H1 (cell line): ENCODE results near the gene LIX1L. TPM values are rescaled to one million over a fixed set of nuclear protein-coding genes. Genes with fewer than 3 reads are reported as not detected.

Experiments used
- CTCF ChIA-PET: fragments of 300-600 bp; sonication (Branson Sonifier 250); formaldehyde crosslinking; loops from one replicate; lab custom pipeline; 2021; ENCODE audit not compliant: partially characterized antibody; lab: Charles Lee
- POLR2A ChIA-PET: fragments of 300-600 bp; sonication (Branson Sonifier 250); formaldehyde crosslinking; loops from one replicate; lab custom pipeline; 2021; ENCODE audit warnings: inconsistent platforms; ENCODE audit not compliant: partially characterized antibody; lab: Charles Lee
- DNase-seq, 2 experiments: peaks; one replicate each; pipeline versions ENCODE4 v3.0.0 to v3.0.0-alpha.2; 2010 to 2022; ENCODE audit warnings: low spot score in 2 of 2, low read depth in 1 of 2, mixed read lengths in 1 of 2
- FAIRE-seq: peaks from 2 replicates; lab custom pipeline; 2011; peaks lifted over from hg19 to GRCh38; lab: Jason Lieb, UNC
- H2AFZ ChIP-seq: 2 replicates; pipeline ENCODE4 v1.8.1; 2012; ENCODE audit warnings: low read length, inconsistent platforms
- H2AK5ac ChIP-seq: 2 replicates; pipeline ENCODE4 v1.6.1; 2013; ENCODE audit warnings: low read depth, low read length
- H2BK120ac ChIP-seq: replicated peaks from 2 replicates; pipeline ENCODE3; 2013; ENCODE audit warnings: low read depth, low read length, inconsistent platforms
- H2BK12ac ChIP-seq: 2 replicates; pipeline ENCODE4 v1.6.1; 2013; ENCODE audit warnings: low read depth, low read length
- H2BK15ac ChIP-seq: 2 replicates; pipeline ENCODE4 v1.6.1; 2013; ENCODE audit warnings: low read length
- H2BK20ac ChIP-seq: 2 replicates; pipeline ENCODE4 v1.6.1; 2013; ENCODE audit warnings: low read length
- H2BK5ac ChIP-seq: 2 replicates; pipeline ENCODE4 v1.6.1; 2013; ENCODE audit warnings: low read depth, low read length
- H3K14ac ChIP-seq: 2 replicates; pipeline ENCODE4 v1.6.1; 2013; ENCODE audit warnings: inconsistent platforms; ENCODE audit not compliant: insufficient read length
- H3K18ac ChIP-seq: 2 replicates; pipeline ENCODE4 v1.6.1; 2013; ENCODE audit warnings: low read length; ENCODE audit errors: extremely low read depth
- H3K23ac ChIP-seq: 2 replicates; pipeline ENCODE4 v1.6.1; 2013; ENCODE audit warnings: inconsistent platforms; ENCODE audit not compliant: insufficient read length
- H3K23me2 ChIP-seq: 2 replicates; pipeline ENCODE4 v1.6.1; 2013; ENCODE audit warnings: low read depth, low read length
- H3K27ac ChIP-seq: 2 replicates; pipeline ENCODE4 v1.6.1; 2011; ENCODE audit warnings: low read depth, low read length, inconsistent platforms
- H3K27me3 ChIP-seq, 4 experiments: replicated peaks in 1 of 4; 1 replicate in 1 of 4; 2 replicates in 3 of 4; pipeline versions ENCODE4 v1.6.1 to v1.8.1; 2011 to 2013; ENCODE audit warnings: low read length in 3 of 4, mild to moderate bottlenecking in 3 of 4, inconsistent platforms in 2 of 4, mixed read lengths in 2 of 4, moderate library complexity in 1 of 4; ENCODE audit not compliant: control insufficient read depth in 3 of 4, insufficient read depth in 3 of 4; ENCODE audit errors: extremely low read depth in 1 of 4
- H3K36me3 ChIP-seq, 4 experiments: 2 replicates each; pipeline versions ENCODE4 v1.6.1 to v1.8.1; 2011 to 2013; ENCODE audit warnings: mild to moderate bottlenecking in 4 of 4, low read length in 3 of 4, moderate library complexity in 2 of 4, control low read depth in 1 of 4, inconsistent platforms in 1 of 4; ENCODE audit not compliant: insufficient read depth in 4 of 4, control insufficient read depth in 2 of 4
- H3K4ac ChIP-seq: replicated peaks from 2 replicates; pipeline ENCODE3; 2013; ENCODE audit warnings: low read length, low read depth, mixed read lengths, inconsistent platforms; ENCODE audit not compliant: insufficient read length
- H3K4me1 ChIP-seq, 4 experiments: replicated peaks in 1 of 4; 1 replicate in 1 of 4; 2 replicates in 3 of 4; pipeline versions ENCODE4 v1.6.1 to v1.8.1; 2011 to 2013; ENCODE audit warnings: low read length in 3 of 4, inconsistent platforms in 2 of 4, mixed read lengths in 1 of 4; ENCODE audit not compliant: insufficient read depth in 4 of 4, control insufficient read depth in 3 of 4
- H3K4me2 ChIP-seq, 2 experiments: 2 replicates each; pipeline versions ENCODE4 v1.6.1 to v1.8.1; 2011 to 2013; ENCODE audit warnings: low read depth in 2 of 2, low read length in 2 of 2, control low read depth in 1 of 2, inconsistent platforms in 1 of 2, mild to moderate bottlenecking in 1 of 2; ENCODE audit not compliant: insufficient read depth in 1 of 2
- H3K4me3 ChIP-seq, 4 experiments: fragments of 200-600, 300-600 bp in 1 of 4; sonication (generic), shearing (Covaris generic), sonication (Bioruptor Twin) in 1 of 4; 2 replicates each; pipeline versions ENCODE4 v1.5.1 to v1.8.1; 2011 to 2016; ENCODE audit warnings: low read length in 4 of 4, low read depth in 3 of 4, control low read depth in 2 of 4, inconsistent platforms in 2 of 4, mild to moderate bottlenecking in 2 of 4, mixed read lengths in 1 of 4, moderate library complexity in 1 of 4; ENCODE audit not compliant: insufficient read depth in 2 of 4; ENCODE audit errors: extremely low read depth in 1 of 4
- H3K56ac ChIP-seq: replicated peaks from 2 replicates; pipeline ENCODE3; 2013; ENCODE audit warnings: low read depth, mild to moderate bottlenecking, mixed read lengths, low read length, inconsistent platforms; ENCODE audit not compliant: insufficient read length
- H3K79me1 ChIP-seq: 2 replicates; pipeline ENCODE4 v1.6.1; 2013; ENCODE audit warnings: low read depth, low read length, control low read depth
- H3K79me2 ChIP-seq, 2 experiments: 2 replicates each; pipeline versions ENCODE4 v1.6.1 to v1.8.1; 2012 to 2013; ENCODE audit warnings: low read length in 2 of 2, mild to moderate bottlenecking in 2 of 2, inconsistent platforms in 1 of 2; ENCODE audit not compliant: insufficient read depth in 2 of 2, control insufficient read depth in 1 of 2
- H3K9ac ChIP-seq, 4 experiments: replicated peaks in 1 of 4; 1 replicate in 1 of 4; 2 replicates in 3 of 4; pipeline versions ENCODE4 v1.6.1 to v1.8.1; 2011 to 2013; ENCODE audit warnings: low read depth in 3 of 4, low read length in 3 of 4, control low read depth in 2 of 4, mild to moderate bottlenecking in 2 of 4, moderate library complexity in 2 of 4, inconsistent platforms in 1 of 4; ENCODE audit errors: extremely low read depth in 1 of 4
- H3K9me3 ChIP-seq, 2 experiments: 2 replicates each; pipeline versions ENCODE4 v1.6.1 to v1.8.1; 2012 to 2013; ENCODE audit warnings: mild to moderate bottlenecking in 2 of 2, moderate library complexity in 2 of 2, control low read depth in 1 of 2, inconsistent platforms in 1 of 2, low read depth in 1 of 2, low read length in 1 of 2, mixed read lengths in 1 of 2; ENCODE audit not compliant: insufficient read depth in 2 of 2
- H4K20me1 ChIP-seq, 2 experiments: replicated peaks in 1 of 2; 2 replicates each; pipeline versions ENCODE3 to v1.8.1; 2011 to 2013; ENCODE audit warnings: inconsistent platforms in 2 of 2, low read length in 2 of 2, mild to moderate bottlenecking in 1 of 2; ENCODE audit not compliant: insufficient read depth in 2 of 2, control insufficient read depth in 1 of 2
- H4K5ac ChIP-seq: 2 replicates; pipeline ENCODE4 v1.6.1; 2013; ENCODE audit warnings: low read length, low read depth, mixed read lengths, inconsistent platforms; ENCODE audit not compliant: insufficient read length
- H4K8ac ChIP-seq: 2 replicates; pipeline ENCODE4 v1.8.0; 2013; ENCODE audit warnings: mild to moderate bottlenecking, moderate library complexity, low read length, inconsistent platforms; ENCODE audit not compliant: insufficient read depth; ENCODE audit errors: extremely low read depth
- H4K91ac ChIP-seq: replicated peaks from 2 replicates; pipeline ENCODE3; 2013; ENCODE audit warnings: low read length, mixed read lengths, inconsistent platforms; ENCODE audit not compliant: insufficient read length
- CHD2 ChIP-seq: IDR thresholded peaks from 2 replicates; pipeline ENCODE4 v1.6.1; 2012; ENCODE audit warnings: low read length, improper control_type of control experiment
- CTBP2 ChIP-seq: IDR thresholded peaks from 2 replicates; pipeline ENCODE4 v1.7.0; 2011; ENCODE audit warnings: borderline replicate concordance, mild to moderate bottlenecking, moderate library complexity, mixed read lengths, low read length; ENCODE audit not compliant: insufficient read depth, insufficient read length
- EP300 ChIP-seq, 2 experiments: IDR thresholded peaks; 1 replicate in 1 of 2; 2 replicates in 1 of 2; pipeline ENCODE4 v1.6.1; 2011 to 2012; ENCODE audit warnings: low read depth in 2 of 2, low read length in 2 of 2, mild to moderate bottlenecking in 2 of 2, borderline replicate concordance in 1 of 2, inconsistent platforms in 1 of 2, moderate library complexity in 1 of 2
- MAFK ChIP-seq: IDR thresholded peaks from 2 replicates; pipeline ENCODE4 v1.6.1; 2012; ENCODE audit warnings: low read depth, mild to moderate bottlenecking, improper control_type of control experiment, low read length
- MAX ChIP-seq: IDR thresholded peaks from 2 replicates; pipeline ENCODE4 v1.6.1; 2012; ENCODE audit warnings: inconsistent platforms
- POLR2A ChIP-seq, 2 experiments: IDR thresholded peaks; 1 replicate in 1 of 2; 2 replicates in 1 of 2; pipeline ENCODE4 v1.6.1; 2011; ENCODE audit warnings: low read depth in 2 of 2, low read length in 2 of 2, mild to moderate bottlenecking in 2 of 2; ENCODE audit errors: control extremely low read depth in 1 of 2
- WGBS, 2 experiments: shearing (Covaris generic) in 1 of 2; methylation state at CpG; one replicate each; pipeline versions ENCODE4 v1.1.6 to v1.1.7; 2013 to 2015; ENCODE audit warnings: low lambda C conversion rate in 2 of 2, mixed read lengths in 2 of 2, inconsistent platforms in 1 of 2, low coverage in 1 of 2, missing lambda C conversion rate in 1 of 2; ENCODE audit not compliant: insufficient replicate concordance in 2 of 2, insufficient coverage in 1 of 2, insufficient read length in 1 of 2; ENCODE audit errors: extremely low coverage in 1 of 2, missing lambda C conversion rate in 1 of 2; 5-methylcytosine and 5-hydroxymethylcytosine counted together
- polyA plus RNA-seq, 7 experiments: library from polyadenylated mRNA; depleted of rRNA in 3 of 7; stranded (reverse) in 5 of 7; unstranded in 2 of 7; fragments of >200 nt in 5 of 7; fragments of 200-250 nt in 2 of 7; gene quantifications; 1 replicate in 5 of 7; 2 replicates in 1 of 7; 4 replicates in 1 of 7; pipeline versions ENCODE4 v1.2.1 to v1.2.3, GENCODE V29; 2011 to 2013; ENCODE audit warnings: missing spikeins in 2 of 7, mixed read lengths in 2 of 7
- total RNA-seq: library from RNA; stranded (reverse); fragmentation: NEBNext Ultra II Directional; extraction: Animal tissue kit (Norgen Biotek cat#: 25700); gene quantifications from 2 replicates; pipeline ENCODE4 v1.2.1, GENCODE V29; 2021
- TF ChIP-seq, protein P1 (sequence below): IDR thresholded peaks from 2 replicates; pipeline ENCODE4 v1.6.1; 2012; ENCODE audit warnings: low read length, inconsistent platforms

Gene LIX1L
- total and polyA plus RNA-seq, 2 of the 8 experiments (the other 6 are each of a cell fraction or from before 2014, with no cell fraction given) = 2.9 to 3.7 TPM

DNA sequence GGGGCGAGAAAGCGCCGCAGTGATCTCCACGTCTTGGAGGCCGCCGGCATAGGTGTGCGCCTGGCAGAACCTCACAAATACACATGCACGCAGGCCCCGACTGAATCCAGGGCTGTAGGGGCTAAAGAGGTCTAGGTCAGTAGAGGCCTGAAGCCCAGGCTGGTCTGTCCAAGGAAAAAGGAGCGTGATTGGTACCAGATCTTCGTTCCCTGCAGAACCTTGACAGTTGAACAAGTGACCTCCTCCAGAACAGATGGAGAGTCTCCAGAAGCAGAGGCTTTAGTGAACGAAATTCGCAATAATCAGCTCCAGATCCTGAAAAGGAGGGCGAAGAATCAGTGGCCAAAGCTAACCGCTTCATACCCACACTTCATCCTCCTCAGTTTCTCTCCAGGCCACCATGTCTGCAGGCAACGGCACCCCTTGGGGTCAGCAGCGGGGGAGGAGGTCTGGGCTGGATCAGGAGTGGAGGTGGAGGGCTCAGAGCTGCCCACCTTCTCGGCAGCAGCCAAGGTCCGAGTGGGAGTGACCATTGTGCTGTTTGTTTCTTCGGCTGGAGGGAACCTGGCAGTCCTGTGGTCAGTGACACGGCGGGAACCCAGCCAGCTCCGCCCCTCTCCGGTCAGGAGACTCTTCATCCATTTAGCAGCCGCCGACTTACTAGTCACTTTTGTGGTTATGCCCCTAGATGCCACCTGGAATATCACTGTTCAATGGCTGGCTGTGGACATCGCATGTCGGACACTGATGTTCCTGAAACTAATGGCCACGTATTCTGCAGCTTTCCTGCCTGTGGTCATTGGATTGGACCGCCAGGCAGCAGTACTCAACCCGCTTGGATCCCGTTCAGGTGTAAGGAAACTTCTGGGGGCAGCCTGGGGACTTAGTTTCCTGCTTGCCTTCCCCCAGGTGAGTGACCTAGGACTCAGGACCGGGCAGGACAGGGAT lies 38.6 kb downstream of the LIX1L start:
- H3K14ac ChIP-seq = no peak overlapping the region
- peaks cover 0 to 6% (median 2%) of the 10 kb centered on the region in 4 experiments; a peak in 6 of 7 replicates for H3K4me1 ChIP-seq
- H3K56ac ChIP-seq = no peak overlapping the region
- no peaks in the 10 kb centered on the region for H3K27me3 ChIP-seq
- H2BK15ac ChIP-seq = peak overlapping the region; percentile 90; the same call in 1 of the 2 replicates
- no peak overlapping the region for H3K18ac ChIP-seq
- peak overlapping the region; percentile 94 to 99 for H3K4me2 ChIP-seq
- ChIA-PET POLR2A (interaction anchor here (1.0 to 2.4 kb wide), 14 partner anchors 8 to 133 kb away, joined by 3 to 17 read pairs (median 4); partner anchors contain the start of genes LIX1L, PIAS3 and RBM8A), CTCF (interaction anchor here (1.1 to 15.9 kb wide), 5 partner anchors 8 to 74 kb away, joined by 3 to 146 read pairs (median 5); partner anchors contain the start of genes ITGA10, NUDT17 and RBM8A)
- H3K23me2 ChIP-seq = peaks cover 16% of the 10 kb centered on the region
- no peak overlapping the region for H2BK120ac ChIP-seq
- H2BK20ac ChIP-seq = no peak overlapping the region
- 0 out of 2 replicates have a peak overlapping the region, but pooled peaks have one; percentile 52 for H2AFZ ChIP-seq
- no peak overlapping the region for H3K4ac ChIP-seq
- H2AK5ac ChIP-seq = 0 out of 2 replicates have a peak overlapping the region, but pooled peaks have one; percentile 45
- no peak overlapping the region for H3K27ac ChIP-seq
- no peak overlapping the region for H4K91ac ChIP-seq
- H4K8ac ChIP-seq = peak overlapping the region; percentile 75; the same call in 1 of the 2 replicates
- WGBS, 2 experiments = 15% methylated on average over 28 of the region's 33 CpGs; no CpG with 5 or more reads in 1 of the 2 experiments
- H3K9me3 ChIP-seq = no peaks in the 10 kb centered on the region
- H2BK5ac ChIP-seq = peak overlapping the region; percentile 62; the same call in 1 of the 2 replicates
- H3K9ac ChIP-seq = peak overlapping the region in 3 of 4 experiments; percentile 22 to 48 (median 41); a peak in 5 of 7 replicates
- H3K79me2 ChIP-seq = no peaks in the 10 kb centered on the region
- no peak overlapping the region for H4K5ac ChIP-seq
- FAIRE-seq (no peak), DNase-seq (peak in 1 of 2 experiments; percentile 71)
- peak overlapping the region; percentile 71 to 96 (median 82) for H3K4me3 ChIP-seq
- H3K79me1 ChIP-seq = no peaks in the 10 kb centered on the region
- H4K20me1 ChIP-seq = no peaks in the 10 kb centered on the region
- H3K36me3 ChIP-seq = peaks cover 0 to 11% (median 4%) of the 10 kb centered on the region in 4 experiments; a peak in 2 of 8 replicates
- H2BK12ac ChIP-seq = peak overlapping the region; percentile 54
- no peak overlapping the region for H3K23ac ChIP-seq
- TF ChIP-seq, protein P1, sequence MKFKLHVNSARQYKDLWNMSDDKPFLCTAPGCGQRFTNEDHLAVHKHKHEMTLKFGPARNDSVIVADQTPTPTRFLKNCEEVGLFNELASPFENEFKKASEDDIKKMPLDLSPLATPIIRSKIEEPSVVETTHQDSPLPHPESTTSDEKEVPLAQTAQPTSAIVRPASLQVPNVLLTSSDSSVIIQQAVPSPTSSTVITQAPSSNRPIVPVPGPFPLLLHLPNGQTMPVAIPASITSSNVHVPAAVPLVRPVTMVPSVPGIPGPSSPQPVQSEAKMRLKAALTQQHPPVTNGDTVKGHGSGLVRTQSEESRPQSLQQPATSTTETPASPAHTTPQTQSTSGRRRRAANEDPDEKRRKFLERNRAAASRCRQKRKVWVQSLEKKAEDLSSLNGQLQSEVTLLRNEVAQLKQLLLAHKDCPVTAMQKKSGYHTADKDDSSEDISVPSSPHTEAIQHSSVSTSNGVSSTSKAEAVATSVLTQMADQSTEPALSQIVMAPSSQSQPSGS = no peak
- TF ChIP-seq MAFK (no peak), EP300 (IDR thresholded peaks at IDR 0.05; ENCODE audit: borderline replicate concordance in 1 of 2, low read depth in 2 of 2, low read length in 2 of 2) (no peak), MAX (no peak; the same call in 1 of the 2 replicates), CHD2 (no peak), CTBP2 (no peak), POLR2A (IDR thresholded peaks at IDR 0.05; ENCODE audit: control extremely low read depth in 1 of 2, low read depth in 2 of 2, low read length in 2 of 2) (0 out of 3 replicates have a peak, but pooled peaks of 1 of the 2 experiments have one; percentile 26)
